ENCODE measurements around the gene ADAMTS6. TPM values are rescaled to one million over a fixed set of nuclear protein-coding genes. Genes with fewer than 3 reads are reported as not detected.

The ADAMTS6 gene
- total RNA-seq, 4 donors from 2014 or later, result 4.9 to 40.0 (median 7.3) TPM

DNA sequence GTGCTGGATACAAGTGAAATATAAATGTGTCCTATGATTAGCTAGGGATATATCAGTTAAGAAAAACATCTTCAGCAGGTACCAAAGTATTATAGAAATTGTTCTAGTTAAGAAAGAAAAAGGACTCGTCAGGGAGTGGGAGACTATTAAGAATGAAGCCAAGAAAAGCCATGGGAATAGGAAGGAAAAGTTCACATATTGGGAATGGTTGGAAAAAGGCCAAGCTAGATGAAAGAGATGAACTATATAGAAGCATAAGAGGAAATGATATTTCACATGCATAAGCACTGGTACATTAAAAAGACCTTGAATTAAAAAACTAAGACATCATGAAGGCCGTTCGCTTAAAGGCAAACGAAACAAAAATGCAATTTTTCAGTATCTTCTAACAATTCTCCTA lies 237.7 kb downstream of the ADAMTS6 start:
- no peak overlapping the region for H3K27ac ChIP-seq
- H3K4me3 ChIP-seq, result no peak overlapping the region
- DNase-seq, result no peak
- no peaks in the 10 kb centered on the region for H3K27me3 ChIP-seq
- H3K9me3 ChIP-seq, result no peaks in the 10 kb centered on the region
- intact Hi-C loops (cut with DNase I; ENCODE audit: low total_unique reads), result no loop called here
- H3K36me3 ChIP-seq, result no peaks in the 10 kb centered on the region
- no peaks in the 10 kb centered on the region for H3K4me1 ChIP-seq
- TF ChIP-seq POLR2A (IDR thresholded peaks at IDR 0.05), result no peak
- TF ChIP-seq, protein P1, sequence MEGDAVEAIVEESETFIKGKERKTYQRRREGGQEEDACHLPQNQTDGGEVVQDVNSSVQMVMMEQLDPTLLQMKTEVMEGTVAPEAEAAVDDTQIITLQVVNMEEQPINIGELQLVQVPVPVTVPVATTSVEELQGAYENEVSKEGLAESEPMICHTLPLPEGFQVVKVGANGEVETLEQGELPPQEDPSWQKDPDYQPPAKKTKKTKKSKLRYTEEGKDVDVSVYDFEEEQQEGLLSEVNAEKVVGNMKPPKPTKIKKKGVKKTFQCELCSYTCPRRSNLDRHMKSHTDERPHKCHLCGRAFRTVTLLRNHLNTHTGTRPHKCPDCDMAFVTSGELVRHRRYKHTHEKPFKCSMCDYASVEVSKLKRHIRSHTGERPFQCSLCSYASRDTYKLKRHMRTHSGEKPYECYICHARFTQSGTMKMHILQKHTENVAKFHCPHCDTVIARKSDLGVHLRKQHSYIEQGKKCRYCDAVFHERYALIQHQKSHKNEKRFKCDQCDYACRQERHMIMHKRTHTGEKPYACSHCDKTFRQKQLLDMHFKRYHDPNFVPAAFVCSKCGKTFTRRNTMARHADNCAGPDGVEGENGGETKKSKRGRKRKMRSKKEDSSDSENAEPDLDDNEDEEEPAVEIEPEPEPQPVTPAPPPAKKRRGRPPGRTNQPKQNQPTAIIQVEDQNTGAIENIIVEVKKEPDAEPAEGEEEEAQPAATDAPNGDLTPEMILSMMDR (IDR thresholded peaks at IDR 0.05), result no peak

DNA sequence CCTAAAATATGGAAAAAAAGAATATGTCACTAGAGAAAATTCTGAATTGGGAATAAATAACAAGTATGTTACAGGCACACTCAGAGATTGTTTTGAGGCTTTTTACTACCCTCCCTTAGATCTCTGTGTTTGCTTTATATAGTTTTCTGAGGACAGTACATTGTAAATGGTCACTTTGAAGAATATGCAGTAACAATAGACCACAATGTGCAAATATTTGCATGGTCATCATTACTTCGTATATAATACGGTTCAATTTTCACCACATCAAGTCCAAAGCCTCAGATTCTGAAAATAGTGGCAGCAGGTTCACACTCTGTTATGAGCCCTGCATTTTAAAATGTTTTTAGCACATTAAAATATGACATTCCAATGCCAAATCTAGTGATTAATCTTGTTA lies 238.6 kb downstream of the ADAMTS6 start:
- Histone ChIP-seq H3K4me3 (no peak overlapping the region), H3K36me3 (no peaks in the 10 kb centered on the region), H3K9me3 (no peaks in the 10 kb centered on the region), H3K27ac (no peak overlapping the region), H3K27me3 (no peaks in the 10 kb centered on the region), H3K4me1 (no peaks in the 10 kb centered on the region)
- TF ChIP-seq, protein P1 (IDR thresholded peaks at IDR 0.05), result no peak
- no peak for TF ChIP-seq POLR2A (IDR thresholded peaks at IDR 0.05)
- DNase-seq, result no peak
- intact Hi-C loops (cut with DNase I; ENCODE audit: low total_unique reads), result no loop called here

DNA sequence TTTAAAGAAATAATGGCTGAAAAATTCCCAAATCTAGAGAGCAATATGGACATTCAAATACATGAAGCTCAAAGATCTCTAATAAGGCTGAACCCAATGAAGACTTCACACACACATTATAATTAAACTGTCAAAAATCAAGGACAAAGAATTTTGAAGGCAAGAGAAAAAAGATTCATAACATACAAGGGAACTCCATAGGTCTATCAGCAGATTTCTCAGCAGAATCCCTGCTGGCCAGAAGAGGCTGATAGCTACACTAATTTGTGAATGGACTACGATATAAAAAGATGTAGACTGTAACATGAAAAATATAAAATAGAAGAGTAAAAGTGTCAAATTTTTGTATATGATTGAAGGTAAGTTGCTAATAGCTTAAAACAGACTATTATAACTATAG lies 251.9 kb downstream of the ADAMTS6 start:
- intact Hi-C loops (cut with DNase I; ENCODE audit: low total_unique reads), result no loop called here
- TF ChIP-seq, protein P1 (IDR thresholded peaks at IDR 0.05), result no peak
- no peak for TF ChIP-seq POLR2A (IDR thresholded peaks at IDR 0.05)
- peaks cover 0 to 14% of the 10 kb centered on the region in 2 donors for H3K9me3 ChIP-seq

DNA sequence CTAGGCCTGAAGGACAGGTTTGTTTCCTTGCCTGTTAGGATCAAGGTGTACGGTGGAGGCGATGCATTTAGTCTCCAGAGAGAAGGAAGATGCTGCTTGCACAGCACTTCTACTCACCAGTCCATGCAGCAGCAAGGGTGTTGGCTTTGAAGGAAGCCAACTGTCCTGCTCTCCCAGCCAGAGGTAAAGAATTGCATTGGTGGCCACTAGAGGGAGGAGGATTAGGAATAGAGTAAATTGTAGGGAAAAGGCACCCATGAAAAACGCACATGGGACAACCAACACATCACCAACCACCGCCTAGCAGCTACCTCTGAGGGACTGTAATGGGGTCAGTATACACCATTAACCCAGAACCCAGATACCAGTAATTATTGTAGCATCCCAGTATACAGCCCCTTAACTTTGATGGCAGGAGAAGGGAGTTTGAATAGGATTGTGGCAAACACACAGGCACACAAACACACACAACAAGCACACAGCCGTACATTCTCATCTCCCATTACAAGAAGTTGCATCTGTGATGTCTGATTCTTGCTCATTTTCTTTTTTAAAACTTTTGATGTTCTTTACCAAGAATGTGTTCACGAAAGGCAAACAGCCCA lies 267.7 kb downstream of the ADAMTS6 start:
- Histone ChIP-seq H3K27ac (no peak overlapping the region), H3K9me3 (no peaks in the 10 kb centered on the region), H3K36me3 (no peaks in the 10 kb centered on the region), H3K4me1 (no peaks in the 10 kb centered on the region), H3K4me3 (no peak overlapping the region), H3K27me3 (no peaks in the 10 kb centered on the region)
- no peak for TF ChIP-seq POLR2A (IDR thresholded peaks at IDR 0.05)
- TF ChIP-seq, protein P1 (IDR thresholded peaks at IDR 0.05), result peak in 3 of 4 experiments; percentile 3 to 27 (median 10)
- DNase-seq, result no peak
- intact Hi-C loops (cut with DNase I; ENCODE audit: low total_unique reads), result no loop called here

More for the DNA sequence above, 251.9 kb downstream of the ADAMTS6 start:
- H3K27me3 ChIP-seq, result no peaks in the 10 kb centered on the region
- no peaks in the 10 kb centered on the region for H3K4me1 ChIP-seq
- H3K27ac ChIP-seq, result no peak overlapping the region
- no peak for DNase-seq
- no peaks in the 10 kb centered on the region for H3K36me3 ChIP-seq
- no peak overlapping the region for H3K4me3 ChIP-seq

DNA sequence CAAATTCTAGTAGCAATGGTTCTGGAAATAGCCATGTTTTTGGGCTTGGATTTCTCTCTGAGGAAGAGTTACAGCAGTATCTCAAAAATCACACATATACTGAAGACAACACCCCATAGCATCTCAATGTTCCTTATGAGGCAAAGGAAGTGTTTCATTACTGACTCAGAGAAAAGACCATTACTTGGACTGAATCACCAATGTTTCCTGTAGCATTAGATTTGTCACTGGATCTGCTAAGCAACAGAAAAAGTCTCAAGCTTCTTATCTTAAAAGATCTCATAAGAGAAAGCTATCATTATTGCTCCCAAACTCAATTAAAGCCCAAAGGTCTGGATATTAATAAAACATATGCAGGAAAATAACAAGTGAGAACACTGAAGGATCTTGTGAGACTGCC lies 272.4 kb downstream of the ADAMTS6 start:
- intact Hi-C loops (cut with DNase I; ENCODE audit: low total_unique reads), result no loop called here
- TF ChIP-seq, protein P1 (IDR thresholded peaks at IDR 0.05), result no peak
- TF ChIP-seq POLR2A (IDR thresholded peaks at IDR 0.05), result no peak

More for the DNA sequence above, 272.4 kb downstream of the ADAMTS6 start:
- Histone ChIP-seq H3K9me3 (no peaks in the 10 kb centered on the region), H3K4me1 (no peaks in the 10 kb centered on the region), H3K27ac (no peak overlapping the region), H3K4me3 (no peak overlapping the region), H3K27me3 (no peaks in the 10 kb centered on the region), H3K36me3 (no peaks in the 10 kb centered on the region)
- no peak for DNase-seq

All from uterus (tissue), 4 donors.